ENCODE data around the gene RBM42.

RBM42 gene

GRCh38 chr19:35673121-35673804, 44.4 kb downstream of the RBM42 start:
- DNase-seq (ENCODE audit: low spot score in 2 of 2) = no peak
- no peak overlapping the region for H3K27ac Mint-ChIP-seq

GRCh38 chr19:35675589-35676140, 46.8 kb downstream of the RBM42 start:
- peaks cover 25% of the 10 kb centered on the region for H3K27me3 Mint-ChIP-seq
- no peaks in the 10 kb centered on the region for H3K36me3 Mint-ChIP-seq
- no peaks in the 10 kb centered on the region for H3K9me3 Mint-ChIP-seq
- peaks cover 7% of the 10 kb centered on the region for H3K4me1 Mint-ChIP-seq
- H3K4me3 Mint-ChIP-seq = no peak overlapping the region
- ATAC-seq (ENCODE audit: low read depth) (no peak), DNase-seq (ENCODE audit: low spot score in 2 of 2) (no peak)
- H3K27ac Mint-ChIP-seq = no peak overlapping the region

More at GRCh38 chr19:35673121-35673804, 44.4 kb downstream of the RBM42 start:
- Mint-ChIP-seq H3K36me3 (no peaks in the 10 kb centered on the region), H3K9me3 (no peaks in the 10 kb centered on the region), H3K4me1 (peaks cover 7% of the 10 kb centered on the region), H3K4me3 (peak overlapping the region; percentile 74), H3K27me3 (peaks cover 31% of the 10 kb centered on the region)
- peak; percentile 75 for ATAC-seq (ENCODE audit: low read depth)
